PC-9 (cell line): ENCODE data around the gene STMN3.

Experiments used
- EZH2 ChIP-seq: fragments of 200-600 bp; sonication (generic); IDR thresholded peaks from 2 replicates; pipeline ENCODE4 v1.8.0; 2017; ENCODE audit warnings: antibody characterized with exemption, low read depth
- TF ChIP-seq, protein P1 (sequence below): fragments of 200-600 bp; sonication (generic); conservative IDR thresholded peaks from 2 replicates; pipeline ENCODE4 v1.6.1; 2017; ENCODE audit warnings: mixed run types, antibody characterized with exemption, mild to moderate bottlenecking, moderate library complexity

DNA sequence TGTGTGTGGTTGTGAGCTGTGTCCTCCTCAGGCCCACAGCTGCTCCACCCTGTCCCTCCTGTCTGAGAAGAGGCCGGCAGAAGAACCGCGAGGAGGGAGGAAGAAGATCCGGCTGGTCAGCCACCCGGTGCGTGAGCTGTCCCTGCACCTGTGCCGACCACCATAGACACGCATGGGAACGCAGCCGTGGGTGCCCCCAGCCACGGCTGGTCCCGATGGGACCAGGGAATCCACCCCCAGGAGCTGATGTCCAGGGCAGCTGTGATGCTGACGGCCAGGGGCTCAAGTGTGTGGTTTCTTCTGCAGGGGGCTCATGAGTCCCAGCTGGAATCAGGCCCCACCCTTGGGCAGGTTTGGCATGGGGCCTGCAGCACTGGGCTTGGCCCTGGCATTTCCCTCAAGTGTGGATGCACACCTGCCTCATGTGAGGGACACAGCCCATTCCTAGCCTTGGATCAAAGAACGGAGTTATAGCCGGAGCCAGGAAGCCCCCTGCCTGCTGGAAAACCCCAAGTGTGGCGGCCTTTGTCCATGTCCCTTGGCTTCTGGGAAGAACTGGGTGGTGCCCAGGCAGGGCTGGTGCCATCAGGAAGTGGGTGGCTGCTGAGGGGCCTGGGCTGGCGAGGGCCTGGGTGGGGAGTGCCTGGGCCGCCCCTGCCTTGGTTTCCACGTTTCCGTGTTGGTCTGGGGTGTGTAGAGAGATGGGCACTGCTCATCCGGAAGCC, 38.6 kb upstream of the STMN3 start:
- TF ChIP-seq, protein P1, sequence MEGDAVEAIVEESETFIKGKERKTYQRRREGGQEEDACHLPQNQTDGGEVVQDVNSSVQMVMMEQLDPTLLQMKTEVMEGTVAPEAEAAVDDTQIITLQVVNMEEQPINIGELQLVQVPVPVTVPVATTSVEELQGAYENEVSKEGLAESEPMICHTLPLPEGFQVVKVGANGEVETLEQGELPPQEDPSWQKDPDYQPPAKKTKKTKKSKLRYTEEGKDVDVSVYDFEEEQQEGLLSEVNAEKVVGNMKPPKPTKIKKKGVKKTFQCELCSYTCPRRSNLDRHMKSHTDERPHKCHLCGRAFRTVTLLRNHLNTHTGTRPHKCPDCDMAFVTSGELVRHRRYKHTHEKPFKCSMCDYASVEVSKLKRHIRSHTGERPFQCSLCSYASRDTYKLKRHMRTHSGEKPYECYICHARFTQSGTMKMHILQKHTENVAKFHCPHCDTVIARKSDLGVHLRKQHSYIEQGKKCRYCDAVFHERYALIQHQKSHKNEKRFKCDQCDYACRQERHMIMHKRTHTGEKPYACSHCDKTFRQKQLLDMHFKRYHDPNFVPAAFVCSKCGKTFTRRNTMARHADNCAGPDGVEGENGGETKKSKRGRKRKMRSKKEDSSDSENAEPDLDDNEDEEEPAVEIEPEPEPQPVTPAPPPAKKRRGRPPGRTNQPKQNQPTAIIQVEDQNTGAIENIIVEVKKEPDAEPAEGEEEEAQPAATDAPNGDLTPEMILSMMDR, result no peak
- TF ChIP-seq EZH2, result no peak
